Fibroblast of mammary gland (primary cell): Measurements from ENCODE around the gene DNAH14.
"Not testable (repeated sequence)": the region's sequence is repeated elsewhere in the genome, so short reads cannot be mapped to it uniquely, and the experiment has no call there.

Experiments used
- DNase-seq: peaks from one replicate; pipeline ENCODE4 v3.0.0-alpha.2; 2010; ENCODE audit warnings: low read depth
- H3K4me3 ChIP-seq: 2 replicates; pipeline ENCODE4 v1.5.1; 2011; ENCODE audit warnings: low read depth, mild to moderate bottlenecking, low read length, moderate library complexity; ENCODE audit not compliant: control insufficient read depth
- CTCF ChIP-seq: conservative IDR thresholded peaks from 2 replicates; pipeline ENCODE4 v1.5.1; 2011; ENCODE audit warnings: low read depth, low read length, inconsistent platforms; ENCODE audit not compliant: control insufficient read depth, insufficient read depth

DNAH14 gene

GRCh38 chr1:225319871-225320270, 390.4 kb downstream of the DNAH14 start:
- peak; percentile 62 for DNase-seq
- no peak for TF ChIP-seq CTCF
- no peak overlapping the region for H3K4me3 ChIP-seq

GRCh38 chr1:225321784-225322183, 392.3 kb downstream of the DNAH14 start:
- H3K4me3 ChIP-seq, result no peak overlapping the region
- no peak for DNase-seq
- no peak for TF ChIP-seq CTCF

- no peak overlapping the region for H3K4me3 ChIP-seq
- peak; percentile 5 for DNase-seq
- no peak for TF ChIP-seq CTCF
These were observed 399.6 kb downstream of the DNAH14 start for GRCh38 chr1:225329041-225329440.

GRCh38 chr1:225329996-225330395, 400.5 kb downstream of the DNAH14 start:
- H3K4me3 ChIP-seq, result not testable (repeated sequence)

GRCh38 chr1:225332686-225333085, 403.2 kb downstream of the DNAH14 start:
- H3K4me3 ChIP-seq, result no peak overlapping the region
- DNase-seq, result no peak
- no peak for TF ChIP-seq CTCF

More at GRCh38 chr1:225329996-225330395, 400.5 kb downstream of the DNAH14 start:
- DNase-seq, result not testable (repeated sequence)

GRCh38 chr1:225335098-225335778, 405.8 kb downstream of the DNAH14 start:
- DNase-seq, H3K4me3 ChIP-seq: not testable (repeated sequence)

GRCh38 chr1:225338545-225338944, 409.1 kb downstream of the DNAH14 start:
- no peak for DNase-seq
- H3K4me3 ChIP-seq, result no peak overlapping the region
- no peak for TF ChIP-seq CTCF

GRCh38 chr1:225341642-225342041, 412.2 kb downstream of the DNAH14 start:
- no peak overlapping the region for H3K4me3 ChIP-seq
- DNase-seq, result no peak
- no peak for TF ChIP-seq CTCF
